K562 (cell line): ENCODE results near the gene COX20. TPM values are rescaled to one million over a fixed set of nuclear protein-coding genes. Genes with fewer than 3 reads are reported as not detected.

Experiments used
- ATAC-seq: fragments of 200-7000 bp; cut with Tn5 transposase; 3 replicates; pipeline ENCODE4 v1.9.1; 2020; ENCODE audit warnings: moderate library complexity
- BruUV-seq: library from RNA; stranded (reverse); fragments of 400-500 nt; replicated peaks from 2 replicates; lab custom pipeline; 2021; lab: Mats Ljungman, UMichigan
- CTCF ChIA-PET: fragments of 300-600 bp; formaldehyde crosslinking; extraction: SDS; loops from one replicate; lab custom pipeline; 2021; ENCODE audit warnings: low intra/inter-chr PET ratio; lab: Yijun Ruan, JAX
- POLR2A ChIA-PET: fragments of 300-600, 350-650 bp; sonication (Branson Sonifier 250); formaldehyde crosslinking; extraction: SDS; loops from one replicate; lab custom pipeline; 2021; ENCODE audit warnings: antibody characterized with exemption, inconsistent platforms; lab: Yijun Ruan, JAX
- DNase-seq, 4 experiments: peaks; one replicate each; pipeline versions ENCODE4 v3.0.0 to v3.0.0-alpha.2; 2011 to 2018; ENCODE audit warnings: low spot score in 3 of 4, mixed read lengths in 3 of 4; ENCODE audit errors: extremely low read depth in 1 of 4
- FAIRE-seq: peaks from 2 replicates; lab custom pipeline; 2011; peaks lifted over from hg19 to GRCh38; lab: Jason Lieb, UNC
- H2AFZ ChIP-seq: 2 replicates; pipeline ENCODE4 v1.6.0; 2011; ENCODE audit warnings: low read depth, low read length, control low read depth, inconsistent platforms
- H3K27ac ChIP-seq: fragments of 200-600 bp; 3 replicates; pipeline ENCODE4 v1.8.0; 2011; ENCODE audit warnings: low read depth, mild to moderate bottlenecking, control low read depth, inconsistent platforms, low read length, moderate library complexity, mixed read lengths; ENCODE audit errors: extremely low read depth
- H3K27me3 ChIP-seq, 2 experiments: fragments of 300-600 bp in 1 of 2; 2 replicates in 1 of 2; 3 replicates in 1 of 2; pipeline versions ENCODE4 v1.6.0 to v1.8.0; 2011; ENCODE audit warnings: inconsistent platforms in 2 of 2, low read length in 2 of 2, mild to moderate bottlenecking in 1 of 2, mixed read lengths in 1 of 2, moderate library complexity in 1 of 2; ENCODE audit not compliant: control insufficient read depth in 2 of 2, insufficient read depth in 2 of 2
- H3K36me3 ChIP-seq: fragments of 300-600 bp; 3 replicates; pipeline ENCODE4 v1.8.0; 2011; ENCODE audit warnings: mild to moderate bottlenecking, low read length, inconsistent platforms; ENCODE audit not compliant: control insufficient read depth, insufficient read depth
- H3K4me1 ChIP-seq, 2 experiments: fragments of 200-600 bp in 1 of 2; replicated peaks in 1 of 2; 2 replicates in 1 of 2; 3 replicates in 1 of 2; pipeline versions ENCODE4 v1.5.1 to v1.8.0; 2011; ENCODE audit warnings: inconsistent platforms in 2 of 2, low read length in 2 of 2, mild to moderate bottlenecking in 1 of 2, mixed read lengths in 1 of 2, moderate library complexity in 1 of 2; ENCODE audit not compliant: control insufficient read depth in 2 of 2, insufficient read depth in 2 of 2
- H3K4me2 ChIP-seq: 2 replicates; pipeline ENCODE4 v1.6.1; 2011; ENCODE audit warnings: low read length, control low read depth, inconsistent platforms, mixed read lengths; ENCODE audit not compliant: insufficient read depth
- H3K4me3 ChIP-seq: fragments of 200-600 bp; sonication (generic), shearing (Covaris generic); 2 replicates; pipeline ENCODE4 v1.5.1; 2016; ENCODE audit warnings: control low read depth, inconsistent platforms
- H3K79me2 ChIP-seq: fragments of 200-600 bp; 3 replicates; pipeline ENCODE4 v1.8.0; 2011; ENCODE audit warnings: low read length, inconsistent platforms; ENCODE audit not compliant: control insufficient read depth, insufficient read depth
- H3K9ac ChIP-seq, 2 experiments: 2 replicates each; pipeline versions ENCODE4 v1.6.0 to v1.6.1; 2011; ENCODE audit warnings: low read depth in 2 of 2, low read length in 2 of 2, control low read depth in 1 of 2, inconsistent platforms in 1 of 2, mild to moderate bottlenecking in 1 of 2, mixed read lengths in 1 of 2; ENCODE audit not compliant: insufficient read depth in 1 of 2
- H3K9me1 ChIP-seq: one replicate; pipeline ENCODE4 v1.6.0; 2011; ENCODE audit warnings: inconsistent platforms, mild to moderate bottlenecking, low read length, moderate library complexity; ENCODE audit not compliant: control insufficient read depth, insufficient read depth
- H3K9me3 ChIP-seq: replicated peaks from 2 replicates; pipeline ENCODE4 v1.5.1; 2011; ENCODE audit warnings: low read depth, low read length, inconsistent platforms; ENCODE audit not compliant: control insufficient read depth, insufficient read depth
- H4K20me1 ChIP-seq: replicated peaks from 2 replicates; pipeline ENCODE4 v1.6.1; 2011; ENCODE audit warnings: low read length, inconsistent platforms, mixed read lengths; ENCODE audit not compliant: control insufficient read depth, insufficient read depth
- ELF4 ChIP-seq: fragments of 450-650 bp; formaldehyde crosslinking; IDR thresholded peaks from 2 replicates; pipeline ENCODE4 v1.4.0; 2022; ENCODE audit warnings: missing genetic modification characterization
- WGBS: fragments of 100-300 bp; shearing (Covaris generic); methylation state at CpG from one replicate; pipeline ENCODE4 v1.1.6; 2016; ENCODE audit warnings: low coverage, mixed read lengths; ENCODE audit not compliant: insufficient coverage; ENCODE audit errors: missing lambda C conversion rate; 5-methylcytosine and 5-hydroxymethylcytosine counted together
- in situ Hi-C: fragments of 300-500 bp; cut with MboI; formaldehyde crosslinking; loops from 4 replicates; pipeline ENCODE4 v1.15.0; 2018; ENCODE audit warnings: inconsistent platforms, mixed read lengths
- intact Hi-C: fragments of 100-400 bp; cut with micrococcal nuclease; formaldehyde crosslinking; loops from 2 replicates; pipeline ENCODE4 v1.14.2; 2022
- polyA plus RNA-seq, 8 experiments: library from polyadenylated mRNA; depleted of rRNA in 4 of 8; stranded (reverse) in 5 of 8; unstranded in 3 of 8; fragments of >200 nt; fragmentation: Nextera tagmentation in 2 of 8; fragmentation: Illumina TruSeq in 1 of 8; extraction: Ambion mirVana in 2 of 8; extraction: Trizol in 1 of 8; gene quantifications; 2 replicates each; pipeline versions ENCODE4 v1.2.1 to v1.2.3, GENCODE V29; 2011 to 2014; ENCODE audit warnings: inconsistent platforms in 1 of 8, missing spikeins in 1 of 8
- total RNA-seq, 7 experiments: library from RNA; depleted of rRNA in 6 of 7; stranded (reverse); fragments of >200 nt in 6 of 7; fragmentation: Illumina TruSeq in 2 of 7; extraction: Trizol in 2 of 7; gene quantifications; 2 replicates each; pipeline versions ENCODE4 v1.2.1 to v1.2.3, GENCODE V29; 2011 to 2021; ENCODE audit warnings: low replicate concordance in 1 of 7
- TF ChIP-seq, protein P1 (sequence below): sonication (generic); formaldehyde crosslinking; IDR thresholded peaks from 2 replicates; pipeline ENCODE4 v1.8.1; 2022; ENCODE audit warnings: missing genetic modification reagents

The COX20 gene
- total and polyA plus RNA-seq, 9 of the 15 experiments (the other 6 are each of a cell fraction or from before 2014, with no cell fraction given) = 41.5 to 192 (median 84.3) TPM

DNA sequence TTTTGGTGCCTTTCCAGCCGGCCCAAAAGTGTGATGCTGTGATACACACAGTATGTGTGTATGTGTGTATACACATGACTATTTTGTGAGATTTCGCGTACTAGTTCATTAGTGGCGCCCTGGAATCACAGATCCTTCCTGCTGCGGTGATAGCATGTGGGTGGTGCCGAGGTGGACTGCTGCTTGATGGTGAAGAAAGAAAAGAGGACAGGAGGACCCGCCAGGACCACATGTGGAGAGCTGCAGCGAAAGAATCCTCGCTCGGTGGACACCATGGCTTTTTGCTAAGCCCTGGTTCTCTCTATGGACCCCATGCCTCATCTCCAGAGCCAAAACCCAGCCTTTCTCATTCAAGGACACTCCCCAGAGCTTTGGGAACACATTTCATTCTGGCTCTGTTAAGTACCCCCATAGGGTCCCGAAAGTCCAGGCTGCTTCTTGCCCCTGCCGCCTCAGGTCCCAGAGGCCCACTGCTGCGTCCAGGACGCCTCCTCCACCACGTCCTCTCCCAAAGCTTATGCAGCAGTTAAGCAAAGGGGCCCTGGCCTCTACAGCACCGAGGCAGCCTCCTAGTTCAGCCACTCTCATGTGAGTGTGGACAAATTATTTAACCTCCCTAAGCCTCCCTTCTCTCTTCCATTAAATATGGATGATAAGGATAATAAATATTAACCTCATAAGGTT, 32.8 kb upstream of the COX20 start:
- Histone ChIP-seq H3K27me3 (peaks cover 40 to 76% of the 10 kb centered on the region in 2 experiments), H3K27ac (no peak overlapping the region), H3K4me1 (no peaks in the 10 kb centered on the region; a peak in 2 of 5 replicates), H3K9me3 (no peaks in the 10 kb centered on the region), H2AFZ (no peak overlapping the region), H3K9ac (0 out of 4 replicates have a peak overlapping the region, but pooled peaks of 1 of the 2 experiments have one; percentile 14), H3K4me3 (no peak overlapping the region), H3K4me2 (no peak overlapping the region), H4K20me1 (no peaks in the 10 kb centered on the region), H3K79me2 (no peaks in the 10 kb centered on the region), H3K9me1 (no peaks in the 10 kb centered on the region)
- intact Hi-C loops = loop anchor here (2.0 kb wide), 1 partner anchor 116 kb away; no protein-coding TSS in a partner anchor
- no TSS peak for BruUV-seq
- ChIA-PET POLR2A (interaction anchor here (0.7 to 1.3 kb wide), 2 partner anchors 12 to 436 kb away, joined by 5 read pairs; no protein-coding TSS in a partner anchor), CTCF (interaction anchor here (1.1 kb wide), 1 partner anchor 240 kb away, joined by 4 read pairs; no protein-coding TSS in a partner anchor)
- DNase-seq = no peak
- FAIRE-seq = no peak
- in situ Hi-C loops = no loop called here
- ATAC-seq = peak; percentile 16; the same call in 1 of the 3 replicates
- 24% methylated on average over 16 of the region's 16 CpGs for WGBS
- TF ChIP-seq ELF4 (CRISPR knock-in tag) = no peak
- TF ChIP-seq, protein P1, sequence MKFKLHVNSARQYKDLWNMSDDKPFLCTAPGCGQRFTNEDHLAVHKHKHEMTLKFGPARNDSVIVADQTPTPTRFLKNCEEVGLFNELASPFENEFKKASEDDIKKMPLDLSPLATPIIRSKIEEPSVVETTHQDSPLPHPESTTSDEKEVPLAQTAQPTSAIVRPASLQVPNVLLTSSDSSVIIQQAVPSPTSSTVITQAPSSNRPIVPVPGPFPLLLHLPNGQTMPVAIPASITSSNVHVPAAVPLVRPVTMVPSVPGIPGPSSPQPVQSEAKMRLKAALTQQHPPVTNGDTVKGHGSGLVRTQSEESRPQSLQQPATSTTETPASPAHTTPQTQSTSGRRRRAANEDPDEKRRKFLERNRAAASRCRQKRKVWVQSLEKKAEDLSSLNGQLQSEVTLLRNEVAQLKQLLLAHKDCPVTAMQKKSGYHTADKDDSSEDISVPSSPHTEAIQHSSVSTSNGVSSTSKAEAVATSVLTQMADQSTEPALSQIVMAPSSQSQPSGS (CRISPR knock-in tag) = no peak
- TF ChIP-seq, all 486 proteins: peak for 0
- H3K36me3 ChIP-seq = no peaks in the 10 kb centered on the region
